SIG-M5 (cell line): ENCODE measurements around the gene VPS33B.
"Not testable (repeated sequence)": the region's sequence is repeated elsewhere in the genome, so short reads cannot be mapped to it uniquely, and the experiment has no call there.

Experiments used
- DNase-seq: peaks from one replicate; lab custom pipeline; 2025; lab: John Stamatoyannopoulos, UW

Gene VPS33B

GRCh38 chr15:91031796-91032195, 9.4 kb upstream of the VPS33B start:
- no peak for DNase-seq

- no peak for DNase-seq
Measured at GRCh38 chr15:91027677-91028076, 5.3 kb upstream of the VPS33B start.

- DNase-seq = no peak
Measured at GRCh38 chr15:91023720-91024119, 1.3 kb upstream of the VPS33B start.

- DNase-seq = no peak
Measured at GRCh38 chr15:91022832-91023129, 387 bp upstream of the VPS33B start.

- DNase-seq = no peak
Measured at GRCh38 chr15:91021516-91022074, 799 bp downstream of the VPS33B start.

GRCh38 chr15:91018158-91018557, 4.2 kb downstream of the VPS33B start:
- no peak for DNase-seq

GRCh38 chr15:91017716-91018115, 4.7 kb downstream of the VPS33B start:
- no peak for DNase-seq

GRCh38 chr15:91013701-91014100, 8.7 kb downstream of the VPS33B start:
- DNase-seq = not testable (repeated sequence)

GRCh38 chr15:91007266-91007665, 15.1 kb downstream of the VPS33B start:
- DNase-seq = no peak

GRCh38 chr15:91001209-91001608, 21.2 kb downstream of the VPS33B start:
- DNase-seq = no peak

- no peak for DNase-seq
Measured at GRCh38 chr15:90998737-90999136, 23.7 kb downstream of the VPS33B start.

- DNase-seq = peak; percentile 74
Measured at GRCh38 chr15:90994417-90995311, 27.7 kb downstream of the VPS33B start, which contains the start of gene PRC1. TSS of gene PRC1 (minus strand) at chr15:90994535. CDS start at chr15:90994417, 118 bp downstream.

GRCh38 chr15:90994059-90994416, 28.4 kb downstream of the VPS33B start:
- no peak for DNase-seq

- DNase-seq = no peak
Measured at GRCh38 chr15:90991587-90992285, 30.7 kb downstream of the VPS33B start.

GRCh38 chr15:90990446-90990845, 31.9 kb downstream of the VPS33B start:
- DNase-seq = no peak

GRCh38 chr15:90989040-90989768, 33.2 kb downstream of the VPS33B start:
- DNase-seq = no peak

GRCh38 chr15:90988296-90988695, 34.1 kb downstream of the VPS33B start:
- no peak for DNase-seq

- no peak for DNase-seq
Measured at GRCh38 chr15:90987561-90988141, 34.7 kb downstream of the VPS33B start.

- no peak for DNase-seq
Measured at GRCh38 chr15:90986790-90987507, 35.4 kb downstream of the VPS33B start.

GRCh38 chr15:90982135-90982534, 40.3 kb downstream of the VPS33B start:
- peak; percentile 2 for DNase-seq

GRCh38 chr15:90981681-90982080, 40.7 kb downstream of the VPS33B start:
- DNase-seq = no peak
